ENCODE measurements around the gene RP9.
"Not testable (repeated sequence)": the region's sequence is repeated elsewhere in the genome, so short reads cannot be mapped to it uniquely, and the experiment has no call there.

The RP9 gene

GRCh38 chr7:33100770-33101169 lies 8.4 kb downstream of the RP9 start:
- DNase-seq = no peak

DNA sequence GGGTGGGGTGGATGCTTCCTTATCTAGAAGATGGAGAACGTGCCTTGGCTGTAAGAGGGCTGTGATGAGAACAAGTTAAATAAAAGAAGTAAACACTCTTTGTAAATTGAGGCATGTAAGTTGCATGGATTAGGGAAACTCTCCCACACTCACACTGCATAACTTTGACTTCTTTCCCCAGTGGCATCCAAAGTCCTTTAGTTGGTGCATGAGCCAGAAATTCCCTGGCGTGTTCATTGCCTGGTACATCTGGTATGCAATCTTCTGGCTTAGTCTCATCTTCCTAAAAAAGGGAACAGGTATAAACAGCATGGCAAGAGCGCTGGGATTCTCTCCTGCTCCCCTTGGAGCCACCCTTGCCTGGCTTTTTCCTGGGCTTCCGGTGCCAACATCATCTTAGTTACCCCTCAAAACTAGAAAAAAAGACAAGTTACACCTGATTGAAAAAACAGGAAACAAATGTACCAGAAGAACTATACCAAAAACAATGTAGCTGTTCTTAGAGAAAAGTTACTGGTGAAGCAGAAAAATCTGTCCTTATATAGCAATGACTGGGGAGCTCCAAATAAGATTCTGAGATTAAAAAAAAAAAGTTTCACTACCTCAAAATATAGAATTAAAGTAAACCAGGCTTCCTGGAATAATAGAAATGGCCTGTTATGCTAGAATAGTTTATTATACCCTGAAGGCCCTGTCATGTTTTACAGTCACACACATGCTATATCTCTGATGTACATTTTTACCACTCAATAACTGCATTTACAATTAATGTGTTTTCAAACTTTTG lies 9.9 kb downstream of the RP9 start:
- DNase-seq = no peak

DNA sequence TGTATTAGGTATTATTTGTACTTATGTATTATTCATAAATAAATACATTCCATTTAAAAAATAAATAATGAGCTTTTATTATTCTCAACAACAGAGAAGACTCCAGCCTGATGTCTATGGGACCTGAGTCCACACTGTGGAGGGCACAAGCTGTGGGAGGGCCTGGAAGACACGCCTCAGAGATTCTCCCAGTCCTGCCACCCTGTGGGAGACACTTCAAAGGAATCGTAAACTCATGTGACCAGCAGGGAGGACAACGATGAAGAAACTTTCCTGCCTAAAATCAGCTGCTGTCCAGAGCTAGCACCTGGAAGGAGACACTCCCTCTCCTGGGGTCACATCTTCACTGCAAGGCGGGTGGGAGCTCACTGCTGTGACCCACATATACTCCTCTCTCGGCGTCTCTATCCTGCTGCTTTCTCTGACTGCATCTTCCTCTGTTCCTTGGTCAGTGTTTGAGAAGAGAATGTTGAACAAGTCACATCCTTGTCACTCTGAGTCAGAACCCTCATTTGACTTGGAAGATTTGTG lies 14.4 kb downstream of the RP9 start:
- DNase-seq = not testable (repeated sequence)

- DNase-seq = no peak
Observed at GRCh38 chr7:33093266-33093665, 15.9 kb downstream of the RP9 start.

- DNase-seq = no peak
Observed at GRCh38 chr7:33091641-33092191, 17.5 kb downstream of the RP9 start.

DNA sequence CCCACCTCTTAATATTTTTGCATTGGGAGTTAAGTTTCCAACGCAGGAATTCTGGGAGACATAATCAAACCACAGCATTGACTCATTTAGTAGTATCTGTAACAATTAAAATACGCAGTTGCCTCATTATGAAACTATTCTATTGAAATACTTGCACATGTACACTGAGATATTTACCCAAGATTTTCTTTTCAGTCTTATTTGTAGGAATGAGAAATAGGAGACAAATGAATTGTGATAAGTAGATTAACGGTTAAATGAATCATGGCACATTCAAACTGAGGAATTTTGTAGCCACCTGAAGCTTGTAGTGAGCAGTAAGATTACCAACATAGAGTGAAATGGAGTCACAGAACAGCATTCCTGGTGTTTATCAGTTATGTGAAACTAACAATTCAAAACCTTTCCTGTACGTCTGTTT lies 18.1 kb downstream of the RP9 start:
- no peak for DNase-seq

GRCh38 chr7:33089142-33089541 lies 20.1 kb downstream of the RP9 start:
- no peak for DNase-seq

GRCh38 chr7:33087858-33088257 lies 21.3 kb downstream of the RP9 start:
- DNase-seq = no peak

DNA sequence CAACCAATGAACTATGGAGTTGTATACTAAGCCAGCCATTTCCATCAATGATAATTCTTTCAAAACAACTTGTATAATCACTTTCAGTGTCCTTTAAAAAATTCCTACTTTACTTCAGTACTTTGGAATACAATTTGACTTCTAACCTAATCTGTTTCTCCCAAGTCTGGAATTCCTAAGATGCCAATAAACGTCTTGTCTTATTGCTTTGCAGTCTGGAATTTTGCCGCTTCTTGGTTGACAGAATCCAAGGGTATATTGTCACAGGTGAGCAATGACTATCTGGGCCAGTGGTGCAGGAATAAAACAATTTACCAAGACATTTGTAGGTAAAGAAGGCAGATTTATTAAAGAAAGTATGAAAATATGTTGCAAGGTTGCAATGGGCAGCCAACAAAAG lies 21.8 kb downstream of the RP9 start:
- no peak for DNase-seq

DNA sequence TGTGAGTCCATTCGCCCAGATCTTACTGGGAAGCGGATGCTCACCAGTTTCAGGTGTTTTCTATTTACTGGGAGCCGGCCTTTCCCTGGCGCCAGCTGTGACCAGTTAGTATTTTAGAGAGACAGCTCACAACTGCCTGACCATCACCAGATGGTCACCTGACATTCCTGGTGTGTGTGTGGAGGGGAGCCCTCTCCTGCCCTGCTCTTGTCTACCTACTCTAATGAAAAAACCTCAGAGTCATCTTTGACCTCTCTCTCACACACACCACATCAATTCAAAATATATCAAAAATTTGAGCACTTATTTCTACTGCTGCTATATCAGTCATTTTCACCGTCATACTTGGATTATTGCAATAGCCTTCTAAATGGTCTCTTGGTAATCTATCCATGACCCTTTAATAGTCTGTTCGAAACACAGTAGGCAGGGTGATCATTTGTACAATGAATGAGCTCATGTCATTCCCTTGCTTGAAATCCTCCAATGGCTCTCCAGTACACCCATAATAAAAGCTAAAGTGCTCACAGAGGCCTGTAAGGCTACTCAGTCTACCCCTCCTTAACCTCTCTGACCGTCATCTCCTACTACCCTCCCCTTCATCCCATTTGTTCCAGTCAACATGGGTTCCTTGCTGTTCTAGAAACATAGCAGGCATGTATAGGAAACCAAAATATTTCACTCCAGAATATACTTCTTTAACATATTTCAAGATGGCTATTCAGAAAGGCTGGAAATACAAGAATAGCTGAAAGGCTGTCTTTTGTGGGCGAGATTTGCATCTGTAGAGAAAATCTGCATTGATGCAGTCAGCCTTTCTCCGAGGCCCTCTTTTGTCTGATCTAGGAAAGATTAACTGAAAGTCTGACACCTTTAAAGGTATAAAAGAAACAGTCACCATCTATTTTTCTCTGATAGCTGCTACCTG lies 29.2 kb downstream of the RP9 start:
- DNase-seq = no peak

DNA sequence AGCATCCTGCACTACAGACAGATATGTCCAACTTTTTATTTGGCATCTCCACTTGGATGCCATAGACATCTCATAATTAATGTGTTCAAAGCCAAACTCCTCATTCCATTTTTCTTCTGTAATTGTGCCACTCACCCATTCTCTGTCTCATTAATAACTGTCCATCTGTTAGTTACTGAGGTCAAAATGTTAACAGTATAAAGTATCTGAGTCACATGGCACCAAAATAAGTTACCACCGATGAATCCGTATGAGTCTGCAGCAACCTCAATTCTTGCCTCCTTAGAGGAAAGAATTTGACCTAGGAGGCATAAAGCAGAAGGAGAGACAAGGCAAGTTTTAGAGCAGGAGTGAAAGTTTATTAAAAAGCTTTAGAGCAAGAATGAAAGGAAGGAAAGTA lies 30.1 kb downstream of the RP9 start:
- DNase-seq = no peak

DNA sequence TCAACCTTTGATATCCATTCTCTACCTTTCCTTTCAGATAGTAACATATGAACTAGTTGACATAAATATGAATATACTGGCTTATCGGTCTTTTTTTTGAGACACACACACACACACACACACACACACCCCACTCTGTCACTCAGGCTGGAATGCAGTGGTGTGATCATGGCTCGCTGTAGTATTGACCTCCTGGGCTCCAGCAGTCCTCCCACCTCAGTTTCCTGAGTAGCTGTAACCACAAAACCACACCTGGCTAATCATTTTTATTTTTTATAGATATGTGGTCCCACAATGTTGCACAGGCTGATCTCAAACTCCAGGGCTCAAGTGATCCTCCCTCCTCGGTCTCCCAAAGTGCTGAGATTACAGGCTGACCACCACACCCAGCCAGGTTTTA lies 32.5 kb downstream of the RP9 start:
- no peak for DNase-seq

DNA sequence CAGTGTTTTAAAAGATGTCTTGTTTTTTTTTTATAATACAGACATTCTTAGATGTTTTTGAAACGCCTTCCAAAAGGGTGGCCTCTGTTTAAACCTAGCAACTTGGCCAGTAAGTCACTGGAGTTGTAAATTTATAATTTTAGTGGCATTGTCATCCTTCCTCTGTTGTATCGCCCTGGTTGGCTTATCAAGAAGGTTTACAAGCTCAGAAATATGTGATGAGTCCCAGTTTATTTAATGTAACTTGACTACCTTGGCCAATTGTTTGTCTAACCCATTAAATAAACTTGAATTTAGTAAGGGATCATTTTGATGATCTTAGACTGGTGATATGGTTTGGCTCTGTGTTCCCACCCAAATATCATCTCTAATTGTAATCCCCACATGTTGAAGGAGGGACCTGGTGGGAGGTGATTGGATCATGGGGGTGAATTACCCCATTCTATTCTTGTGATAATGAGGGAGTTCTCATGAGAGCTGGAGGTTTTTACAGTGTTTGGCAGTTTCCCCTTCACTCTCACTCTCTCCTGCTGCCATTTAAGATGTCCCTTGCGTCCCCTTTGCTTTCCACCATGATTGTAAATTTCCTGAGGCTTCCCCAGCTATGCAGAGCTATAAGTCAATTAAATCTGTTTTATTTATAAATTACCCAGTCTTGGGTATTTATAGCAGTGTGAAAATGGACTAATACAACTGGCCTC lies 33.2 kb downstream of the RP9 start:
- no peak for DNase-seq

DNA sequence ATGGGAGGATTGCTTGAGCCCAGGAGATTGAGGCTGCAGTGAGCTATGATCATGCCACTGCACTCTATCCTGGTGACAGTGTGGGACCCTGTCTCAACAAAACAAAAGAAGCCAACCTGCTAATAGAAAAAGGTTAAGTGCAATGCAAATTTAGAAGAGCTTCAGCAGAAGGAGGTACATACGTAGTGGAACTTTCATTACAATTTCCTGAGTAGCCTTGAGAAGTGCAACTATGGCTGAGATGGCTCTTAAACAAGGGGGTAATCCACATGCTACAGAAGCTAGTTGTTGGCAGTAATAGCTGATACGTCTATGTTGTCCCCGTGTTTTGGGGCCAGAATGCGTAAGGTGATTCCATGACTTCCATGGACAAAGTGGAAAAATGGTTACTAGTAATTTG lies 36.0 kb downstream of the RP9 start:
- no peak for DNase-seq

GRCh38 chr7:33072471-33072870 lies 36.7 kb downstream of the RP9 start:
- no peak for DNase-seq

- DNase-seq = no peak
Observed at GRCh38 chr7:33070831-33071230, 38.4 kb downstream of the RP9 start.

GRCh38 chr7:33070277-33070676 lies 38.9 kb downstream of the RP9 start:
- DNase-seq = no peak

- no peak for DNase-seq
Observed at GRCh38 chr7:33067921-33068320, 41.3 kb downstream of the RP9 start.

DNA sequence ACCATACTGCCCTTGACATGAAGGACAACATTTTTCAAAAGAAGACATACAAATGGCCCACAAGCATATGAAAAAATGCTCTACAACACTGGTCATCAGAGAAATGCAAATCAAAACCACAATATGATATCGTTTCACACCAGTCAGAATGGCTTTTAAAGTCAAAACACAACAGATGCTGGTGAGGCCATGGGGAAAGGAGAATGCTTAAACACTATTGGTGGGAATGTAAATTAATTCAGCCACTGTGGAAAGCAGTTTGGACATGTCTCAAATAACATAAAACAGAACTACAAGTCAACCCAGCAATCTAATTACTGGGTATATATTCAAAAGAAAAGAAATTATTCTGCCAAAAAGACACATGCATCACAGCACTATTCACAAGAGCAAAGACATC lies 42.4 kb downstream of the RP9 start:
- no peak for DNase-seq

DNA sequence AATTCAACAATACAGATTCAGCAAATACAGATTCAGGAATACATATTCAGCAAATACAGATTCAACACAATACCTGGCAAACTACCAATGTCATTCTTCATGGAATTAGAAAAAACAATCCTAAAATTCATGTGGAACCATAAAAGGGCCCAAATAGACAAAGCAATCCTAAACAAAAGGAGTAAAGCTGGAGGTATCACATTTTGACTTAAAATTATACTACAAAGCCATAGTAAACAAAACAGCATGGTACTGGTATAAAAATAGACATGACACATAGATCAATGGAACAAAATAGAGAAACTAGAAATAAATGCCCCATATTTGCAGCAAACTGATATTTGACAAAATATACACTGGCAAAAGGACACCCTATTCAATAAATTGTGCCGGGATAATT lies 43.2 kb downstream of the RP9 start:
- no peak for DNase-seq

- DNase-seq = peak; percentile 97
Observed at GRCh38 chr7:33062782-33063443, 46.3 kb downstream of the RP9 start.

- DNase-seq = peak; percentile 46
Observed at GRCh38 chr7:33062023-33062781, 47.0 kb downstream of the RP9 start, which contains the start of gene NT5C3A. TSS of gene NT5C3A (minus strand) at chr7:33062776. CDS start at chr7:33062705, 71 bp downstream.
